GM12878 (cell line): Measurements from ENCODE around the gene FAXC. TPM values are rescaled to one million over a fixed set of nuclear protein-coding genes. Genes with fewer than 3 reads are reported as not detected.

Source experiments
- ATAC-seq: fragments of 200-7000 bp; cut with Tn5 transposase; 3 replicates; pipeline ENCODE4 v1.9.1; 2020; ENCODE audit warnings: mild to moderate bottlenecking, moderate library complexity
- BruUV-seq: library from RNA; stranded (reverse); fragments of 400-500 nt; replicated peaks from 2 replicates; lab custom pipeline; 2021; lab: Mats Ljungman, UMichigan
- CTCF ChIA-PET: fragments of 300-600 bp; sonication (Branson Sonifier 250); formaldehyde crosslinking; extraction: SDS; loops from one replicate; lab custom pipeline; 2021; ENCODE audit warnings: inconsistent platforms; lab: Yijun Ruan, JAX
- POLR2A ChIA-PET: fragments of 350-600 bp; formaldehyde crosslinking; extraction: SDS; loops from one replicate; lab custom pipeline; 2021; ENCODE audit warnings: inconsistent platforms; lab: Charles Lee
- RAD21 ChIA-PET: fragments of 300-600 bp; sonication (Branson Sonifier 250); formaldehyde crosslinking; loops from one replicate; lab custom pipeline; 2023; ENCODE audit warnings: antibody characterized with exemption; ENCODE audit not compliant: unreplicated experiment; lab: Charles Lee
- SMC1A ChIA-PET: fragments of 300-600 bp; sonication (Branson Sonifier 250); formaldehyde crosslinking; loops from one replicate; lab custom pipeline; 2023; ENCODE audit not compliant: unreplicated experiment, uncharacterized antibody; lab: Charles Lee
- DNase-seq: peaks from one replicate; pipeline ENCODE4 v3.0.0-alpha.2; 2011; ENCODE audit warnings: low read depth, low spot score
- FAIRE-seq: peaks from 3 replicates; lab custom pipeline; 2011; peaks lifted over from hg19 to GRCh38; lab: Jason Lieb, UNC
- H2AFZ ChIP-seq: 2 replicates; pipeline ENCODE4 v1.6.0; 2011; ENCODE audit warnings: low read depth, low read length, control low read depth; ENCODE audit not compliant: control insufficient read depth
- H3K27ac ChIP-seq: 2 replicates; pipeline ENCODE4 v1.5.1; 2011; ENCODE audit warnings: control low read depth; ENCODE audit not compliant: control insufficient read depth, insufficient read depth
- H3K27me3 ChIP-seq, 2 experiments: replicated peaks in 1 of 2; 2 replicates each; pipeline versions ENCODE4 v1.6.0 to v1.6.1; 2011; ENCODE audit warnings: low read length in 1 of 2; ENCODE audit not compliant: control insufficient read depth in 2 of 2, insufficient read depth in 2 of 2
- H3K36me3 ChIP-seq, 2 experiments: 2 replicates each; pipeline ENCODE4 v1.5.1; 2011; ENCODE audit warnings: low read length in 1 of 2; ENCODE audit not compliant: control insufficient read depth in 2 of 2, insufficient read depth in 2 of 2
- H3K4me1 ChIP-seq: 2 replicates; pipeline ENCODE4 v1.6.1; 2011; ENCODE audit warnings: mild to moderate bottlenecking, low read length, moderate library complexity, mixed read lengths; ENCODE audit not compliant: control insufficient read depth, insufficient read depth
- H3K4me2 ChIP-seq: 2 replicates; pipeline ENCODE4 v1.6.0; 2011; ENCODE audit warnings: control low read depth; ENCODE audit not compliant: control insufficient read depth, insufficient read depth
- H3K4me3 ChIP-seq: fragments of 200-600 bp; sonication (generic); 2 replicates; pipeline ENCODE4 v1.5.1; 2016
- H3K79me2 ChIP-seq: 2 replicates; pipeline ENCODE4 v1.6.0; 2011; ENCODE audit warnings: low read length; ENCODE audit not compliant: control insufficient read depth, insufficient read depth
- H3K9ac ChIP-seq: 2 replicates; pipeline ENCODE4 v1.8.0; 2011; ENCODE audit warnings: low read length, control low read depth, mixed read lengths; ENCODE audit not compliant: control insufficient read depth, insufficient read depth
- H3K9me3 ChIP-seq: replicated peaks from 3 replicates; pipeline ENCODE4 v1.5.1; 2011; ENCODE audit warnings: mild to moderate bottlenecking, low read length; ENCODE audit not compliant: control insufficient read depth, insufficient read depth
- H4K20me1 ChIP-seq: 2 replicates; pipeline ENCODE4 v1.6.0; 2011; ENCODE audit not compliant: control insufficient read depth, insufficient read depth
- GABPA ChIP-seq: IDR thresholded peaks from 2 replicates; pipeline ENCODE4 v1.6.1; 2014; ENCODE audit warnings: antibody characterized with exemption, low read depth, mild to moderate bottlenecking, inconsistent platforms
- HDAC6 ChIP-seq: fragments of 200-600 bp; sonication (generic); IDR thresholded peaks from one replicate; pipeline ENCODE4 v1.8.0; 2017; ENCODE audit warnings: antibody characterized with exemption; ENCODE audit not compliant: unreplicated experiment
- IKZF2 ChIP-seq, 2 experiments: fragments of 450-650 bp; IDR thresholded peaks; 2 replicates each; pipeline ENCODE4 v1.6.1; 2017; ENCODE audit warnings: mild to moderate bottlenecking in 2 of 2, moderate library complexity in 2 of 2
- IRF3 ChIP-seq: fragments of 450-650 bp; IDR thresholded peaks from 2 replicates; pipeline ENCODE4 v1.6.1; 2014; ENCODE audit warnings: mild to moderate bottlenecking
- NFIC ChIP-seq: IDR thresholded peaks from 2 replicates; pipeline ENCODE4 v1.6.1; 2012; ENCODE audit warnings: low read depth, mild to moderate bottlenecking, inconsistent platforms, low read length, moderate library complexity
- RAD51 ChIP-seq: fragments of 450-650 bp; IDR thresholded peaks from 2 replicates; pipeline ENCODE4 v1.6.1; 2016; ENCODE audit warnings: moderate library complexity, mild to moderate bottlenecking, inconsistent platforms
- SP1 ChIP-seq: IDR thresholded peaks from one replicate; pipeline ENCODE4 v1.6.1; 2011; ENCODE audit warnings: low read depth, low read length
- SREBF2 ChIP-seq: IDR thresholded peaks from 2 replicates; pipeline ENCODE4 v1.6.1; 2012; ENCODE audit warnings: mild to moderate bottlenecking, low read length
- STAT3 ChIP-seq: IDR thresholded peaks from 2 replicates; pipeline ENCODE4 v1.6.1; 2011; ENCODE audit warnings: low read depth, low read length, improper control_type of control experiment
- ZBTB40 ChIP-seq: fragments of 450-650 bp; IDR thresholded peaks from 2 replicates; pipeline ENCODE4 v1.6.1; 2016; ENCODE audit warnings: mild to moderate bottlenecking, moderate library complexity, borderline replicate concordance
- ZSCAN29 ChIP-seq: fragments of 450-650 bp; IDR thresholded peaks from 2 replicates; pipeline ENCODE4 v1.6.1; 2017; ENCODE audit warnings: mild to moderate bottlenecking, moderate library complexity
- WGBS: methylation state at CpG from one replicate; pipeline ENCODE4 v1.1.6; 2016; ENCODE audit warnings: low lambda C conversion rate; ENCODE audit not compliant: insufficient replicate concordance, insufficient coverage; ENCODE audit errors: missing lambda C conversion rate; 5-methylcytosine and 5-hydroxymethylcytosine counted together
- in situ Hi-C: fragments of 300-500 bp; cut with MboI; formaldehyde crosslinking; loops from 9 replicates; pipeline ENCODE4 v1.14.3; 2018; ENCODE audit warnings: mixed read lengths
- intact Hi-C: fragments of 100-400 bp; cut with micrococcal nuclease; formaldehyde crosslinking; loops from one replicate; pipeline ENCODE4 v1.14.2; 2022; ENCODE audit not compliant: unreplicated experiment
- polyA plus RNA-seq, 11 experiments: library from polyadenylated mRNA; depleted of rRNA in 4 of 11; unstranded in 6 of 11; stranded (reverse) in 5 of 11; fragments of >200 nt; fragmentation: Nextera tagmentation in 4 of 11; fragmentation: Illumina TruSeq in 1 of 11; extraction: Ambion mirVana in 4 of 11; extraction: Trizol in 1 of 11; gene quantifications; 1 replicate in 1 of 11; 2 replicates in 10 of 11; pipeline versions ENCODE4 v1.2.1 to v1.2.3, GENCODE V29; 2011 to 2016; ENCODE audit warnings: inconsistent platforms in 2 of 11, missing spikeins in 2 of 11, low read depth in 1 of 11
- total RNA-seq, 4 experiments: library from RNA; depleted of rRNA in 3 of 4; stranded (reverse); fragments of >200 nt in 3 of 4; fragmentation: Illumina TruSeq in 1 of 4; extraction: Trizol in 1 of 4; gene quantifications; 2 replicates each; pipeline versions ENCODE4 v1.2.1 to v1.2.3, GENCODE V29; 2013 to 2021
- TF ChIP-seq, protein P1 (sequence below): fragments of 450-650 bp; IDR thresholded peaks from 2 replicates; pipeline ENCODE4 v1.6.1; 2016; ENCODE audit warnings: mild to moderate bottlenecking

FAXC gene
- total and polyA plus RNA-seq, 10 of the 15 experiments (the other 5 are each of a cell fraction or from before 2014, with no cell fraction given) = not detected

DNA sequence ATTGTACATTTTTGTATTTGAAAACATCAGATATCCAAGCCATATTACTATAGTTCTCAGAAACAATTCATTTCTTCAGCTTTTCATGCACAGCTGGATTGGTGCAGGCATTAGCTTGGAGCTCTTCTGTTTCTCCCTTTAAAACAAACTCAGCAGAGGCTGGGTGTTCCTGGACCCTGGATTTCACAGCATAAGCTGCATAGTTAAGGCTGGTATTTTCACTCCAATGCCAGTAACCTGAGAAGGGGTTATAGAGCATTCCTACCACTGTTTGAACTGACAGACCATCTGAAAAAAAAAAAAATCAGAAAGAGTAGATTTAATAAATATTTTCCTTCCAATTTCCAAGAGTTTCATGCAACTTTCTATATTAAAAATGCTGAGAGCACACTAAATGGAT is 20.1 kb upstream of the FAXC start (continued):
- TF ChIP-seq, protein P1, sequence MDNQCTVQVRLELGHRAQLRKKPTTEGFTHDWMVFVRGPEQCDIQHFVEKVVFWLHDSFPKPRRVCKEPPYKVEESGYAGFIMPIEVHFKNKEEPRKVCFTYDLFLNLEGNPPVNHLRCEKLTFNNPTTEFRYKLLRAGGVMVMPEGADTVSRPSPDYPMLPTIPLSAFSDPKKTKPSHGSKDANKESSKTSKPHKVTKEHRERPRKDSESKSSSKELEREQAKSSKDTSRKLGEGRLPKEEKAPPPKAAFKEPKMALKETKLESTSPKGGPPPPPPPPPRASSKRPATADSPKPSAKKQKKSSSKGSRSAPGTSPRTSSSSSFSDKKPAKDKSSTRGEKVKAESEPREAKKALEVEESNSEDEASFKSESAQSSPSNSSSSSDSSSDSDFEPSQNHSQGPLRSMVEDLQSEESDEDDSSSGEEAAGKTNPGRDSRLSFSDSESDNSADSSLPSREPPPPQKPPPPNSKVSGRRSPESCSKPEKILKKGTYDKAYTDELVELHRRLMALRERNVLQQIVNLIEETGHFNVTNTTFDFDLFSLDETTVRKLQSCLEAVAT = no peak
- TF ChIP-seq SREBF2 = no peak
- TF ChIP-seq ZBTB40 = no peak
- no peak for TF ChIP-seq SP1
- TF ChIP-seq IKZF2 (IDR thresholded peaks at IDR 0.05) = no peak

DNA sequence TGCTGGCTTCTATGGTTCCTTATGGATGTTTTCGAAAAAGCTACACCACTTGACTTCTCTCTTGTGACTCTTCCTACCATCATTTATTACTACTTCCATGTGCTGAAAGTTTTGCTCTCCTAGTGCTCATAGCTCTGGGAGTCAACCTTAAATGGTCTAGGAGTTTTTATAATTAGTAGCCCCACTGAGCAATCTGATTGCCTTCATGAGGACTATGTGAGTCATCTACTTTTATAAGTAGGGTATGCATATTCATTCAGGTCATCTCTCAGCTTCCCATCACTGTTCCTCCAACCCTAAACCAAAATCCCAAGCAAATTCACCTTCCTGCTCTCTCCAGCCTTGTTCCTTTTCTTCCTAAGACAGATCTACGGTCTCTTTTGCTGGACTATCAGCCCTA is 17.4 kb upstream of the FAXC start:
- H3K79me2 ChIP-seq = no peaks in the 10 kb centered on the region
- H3K9me3 ChIP-seq = no peaks in the 10 kb centered on the region
- FAIRE-seq (no peak), ATAC-seq (no peak), DNase-seq (no peak)
- no peaks in the 10 kb centered on the region for H3K27me3 ChIP-seq
- no peak for TF ChIP-seq ZSCAN29
- TF ChIP-seq IRF3 = no peak
- TF ChIP-seq STAT3 = no peak
- no peak for TF ChIP-seq RAD51
- TF ChIP-seq SP1 = no peak
- no peak for TF ChIP-seq GABPA
- no peak for TF ChIP-seq HDAC6
- no peak for TF ChIP-seq NFIC
- POLR2A ChIA-PET = no interaction called here
- H3K36me3 ChIP-seq = no peaks in the 10 kb centered on the region
- CTCF ChIA-PET = interaction anchor here (1.2 to 1.7 kb wide), 3 partner anchors 9 to 29 kb away, joined by 3 to 4 read pairs (median 3); no protein-coding TSS in a partner anchor
- H3K4me3 ChIP-seq = no peak overlapping the region
- H3K27ac ChIP-seq = no peak overlapping the region
- 96% methylated on average over 2 of the region's 2 CpGs for WGBS
- RAD21 ChIA-PET = no interaction called here
- no peak overlapping the region for H3K9ac ChIP-seq
- H4K20me1 ChIP-seq = no peaks in the 10 kb centered on the region
- intact Hi-C loops (no loop called here), in situ Hi-C loops (no loop called here)
- H2AFZ ChIP-seq = no peak overlapping the region
- 0 out of 2 replicates have a peak, but pooled peaks cover 2% of the 10 kb centered on the region for H3K4me1 ChIP-seq
- H3K4me2 ChIP-seq = no peak overlapping the region
- BruUV-seq = no TSS peak
- SMC1A ChIA-PET = interaction anchor here (1.1 to 1.7 kb wide), 3 partner anchors 10 to 36 kb away, joined by 3 to 6 read pairs (median 4); no protein-coding TSS in a partner anchor
